Lung (tissue), 12 donors: ENCODE data around the gene LTBP2. TPM values are rescaled to one million over a fixed set of nuclear protein-coding genes. Genes with fewer than 3 reads are reported as not detected.
A peak's percentile ranks its signal among the peaks of the same experiment; 100 is the strongest.

Source experiments
- ATAC-seq: fragments of 200-7000 bp; cut with Tn5 transposase; one replicate; pipeline ENCODE4 v1.9.1; 2020; ENCODE audit warnings: moderate number of reproducible peaks; ENCODE audit not compliant: insufficient read depth, low FRiP score
- DNase-seq, 3 donors: peaks; one replicate each; pipeline ENCODE4 v3.0.0-alpha.2; 2013 to 2017
- H3K27ac ChIP-seq, 2 donors: one replicate each; pipeline ENCODE4 v1.5.1; 2013; ENCODE audit warnings: mild to moderate bottlenecking in 2 of 2, moderate library complexity in 2 of 2, control low read depth in 1 of 2, inconsistent platforms in 1 of 2, low read depth in 1 of 2, low read length in 1 of 2
- H3K27me3 ChIP-seq, 3 donors: one replicate each; pipeline ENCODE4 v1.5.1; 2013; ENCODE audit warnings: low read length in 2 of 3; ENCODE audit not compliant: control insufficient read depth in 3 of 3, insufficient read depth in 3 of 3
- H3K36me3 ChIP-seq, 4 donors: one replicate each; pipeline ENCODE4 v1.5.1; 2013; ENCODE audit warnings: low read length in 4 of 4, mild to moderate bottlenecking in 1 of 4, moderate library complexity in 1 of 4; ENCODE audit not compliant: control insufficient read depth in 4 of 4, insufficient read depth in 4 of 4
- H3K4me1 ChIP-seq, 5 donors: one replicate each; pipeline ENCODE4 v1.5.1; 2013; ENCODE audit warnings: low read length in 5 of 5, mild to moderate bottlenecking in 2 of 5, moderate library complexity in 1 of 5; ENCODE audit not compliant: control insufficient read depth in 5 of 5, insufficient read depth in 5 of 5
- H3K4me3 ChIP-seq: one replicate; pipeline ENCODE4 v1.5.1; 2013; ENCODE audit warnings: mild to moderate bottlenecking, control low read depth, moderate library complexity
- H3K9ac ChIP-seq, 2 donors: one replicate each; pipeline ENCODE4 v1.5.1; 2013; ENCODE audit warnings: low read length in 2 of 2, control low read depth in 1 of 2; ENCODE audit not compliant: insufficient read depth in 1 of 2
- H3K9me3 ChIP-seq, 4 donors: one replicate each; pipeline ENCODE4 v1.5.1; 2013; ENCODE audit warnings: low read length in 3 of 4, mild to moderate bottlenecking in 1 of 4, moderate library complexity in 1 of 4; ENCODE audit not compliant: control insufficient read depth in 4 of 4, insufficient read depth in 3 of 4
- CTCF ChIP-seq: IDR thresholded peaks from 2 replicates; pipeline ENCODE4 v1.5.1; 2012; ENCODE audit warnings: mild to moderate bottlenecking; ENCODE audit errors: control extremely low read depth, extremely low read depth
- WGBS, 2 donors: extraction: QIAGEN DNeasy Blood & Tissue Kit; methylation state at CpG; one replicate each; pipeline ENCODE4 v1.1.7; 2013; 5-methylcytosine and 5-hydroxymethylcytosine counted together
- polyA plus RNA-seq, 2 donors: library from polyadenylated mRNA; stranded (reverse); fragments of 200-250 nt; gene quantifications; one replicate each; pipeline ENCODE4 v1.2.1, GENCODE V29; 2013
- total RNA-seq, 2 donors: library from RNA; depleted of rRNA in 1 of 2; stranded (reverse); fragments of >200 nt in 1 of 2; gene quantifications; one replicate each; pipeline ENCODE4 v1.2.1, GENCODE V29; 2014 to 2021
- donor health status: control.
- donor health status: control.
- donor health status: Bipolar disorder and iron deficiency.
- donor health status: healthy.
- donor health status: DM: yes; HTN: yes; CAD: no.

LTBP2 gene
- total and polyA plus RNA-seq, 4 donors = 13.2 to 78.4 (median 25.8) TPM

- Histone ChIP-seq H3K27me3 (peaks cover 0 to 7% (median 0%) of the 10 kb centered on the region in 3 donors), H3K4me1 (peaks cover 0 to 8% (median 0%) of the 10 kb centered on the region in 5 donors), H3K36me3 (peaks cover 0 to 4% (median 0%) of the 10 kb centered on the region in 4 donors), H3K9me3 (no peaks in the 10 kb centered on the region), H3K27ac (no peak overlapping the region), H3K4me3 (no peak overlapping the region), H3K9ac (no peak overlapping the region)
- no peak for TF ChIP-seq CTCF
- 82 to 85% methylated on average over 21 of the region's 21 CpGs for WGBS, 2 donors
- DNase-seq (peak in 2 of 3 donors; percentile 53 to 62), ATAC-seq (no peak)
Observed at GRCh38 chr14:74502236-74503019, 109.6 kb downstream of the LTBP2 start.

GRCh38 chr14:74501691-74502090 lies 110.3 kb downstream of the LTBP2 start:
- no peak overlapping the region for H3K9ac ChIP-seq
- no peaks in the 10 kb centered on the region for H3K9me3 ChIP-seq
- DNase-seq (no peak), ATAC-seq (no peak)
- 49 to 60% methylated on average over 5 of the region's 5 CpGs for WGBS, 2 donors
- H3K36me3 ChIP-seq = peaks cover 0 to 4% (median 0%) of the 10 kb centered on the region in 4 donors
- peaks cover 0 to 1% (median 0%) of the 10 kb centered on the region in 3 donors for H3K27me3 ChIP-seq
- peaks cover 0 to 8% (median 0%) of the 10 kb centered on the region in 5 donors for H3K4me1 ChIP-seq
- no peak for TF ChIP-seq CTCF
- no peak overlapping the region for H3K4me3 ChIP-seq
- no peak overlapping the region for H3K27ac ChIP-seq

GRCh38 chr14:74501135-74501614 lies 110.9 kb downstream of the LTBP2 start:
- TF ChIP-seq CTCF = peak; percentile 41
- Histone ChIP-seq H3K9ac (no peak overlapping the region), H3K27ac (no peak overlapping the region), H3K27me3 (no peaks in the 10 kb centered on the region), H3K4me1 (peaks cover 0 to 8% (median 0%) of the 10 kb centered on the region in 5 donors), H3K36me3 (peaks cover 0 to 4% (median 1%) of the 10 kb centered on the region in 4 donors), H3K9me3 (no peaks in the 10 kb centered on the region), H3K4me3 (no peak overlapping the region)
- 56 to 61% methylated on average over 16 of the region's 16 CpGs for WGBS, 2 donors
- ATAC-seq = peak; percentile 60
- DNase-seq = peak; percentile 85 to 88 (median 86)
